Fibroblast of skin of left biceps (primary cell): ENCODE data around the gene CLEC4F.

Source experiments
- DNase-seq, 2 experiments: peaks; one replicate each; pipeline ENCODE4 v3.0.0-alpha.2; 2013; ENCODE audit warnings: low read depth in 2 of 2

CLEC4F gene, protein sequence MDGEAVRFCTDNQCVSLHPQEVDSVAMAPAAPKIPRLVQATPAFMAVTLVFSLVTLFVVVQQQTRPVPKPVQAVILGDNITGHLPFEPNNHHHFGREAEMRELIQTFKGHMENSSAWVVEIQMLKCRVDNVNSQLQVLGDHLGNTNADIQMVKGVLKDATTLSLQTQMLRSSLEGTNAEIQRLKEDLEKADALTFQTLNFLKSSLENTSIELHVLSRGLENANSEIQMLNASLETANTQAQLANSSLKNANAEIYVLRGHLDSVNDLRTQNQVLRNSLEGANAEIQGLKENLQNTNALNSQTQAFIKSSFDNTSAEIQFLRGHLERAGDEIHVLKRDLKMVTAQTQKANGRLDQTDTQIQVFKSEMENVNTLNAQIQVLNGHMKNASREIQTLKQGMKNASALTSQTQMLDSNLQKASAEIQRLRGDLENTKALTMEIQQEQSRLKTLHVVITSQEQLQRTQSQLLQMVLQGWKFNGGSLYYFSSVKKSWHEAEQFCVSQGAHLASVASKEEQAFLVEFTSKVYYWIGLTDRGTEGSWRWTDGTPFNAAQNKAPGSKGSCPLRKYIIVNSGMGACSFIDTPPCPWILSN

DNA sequence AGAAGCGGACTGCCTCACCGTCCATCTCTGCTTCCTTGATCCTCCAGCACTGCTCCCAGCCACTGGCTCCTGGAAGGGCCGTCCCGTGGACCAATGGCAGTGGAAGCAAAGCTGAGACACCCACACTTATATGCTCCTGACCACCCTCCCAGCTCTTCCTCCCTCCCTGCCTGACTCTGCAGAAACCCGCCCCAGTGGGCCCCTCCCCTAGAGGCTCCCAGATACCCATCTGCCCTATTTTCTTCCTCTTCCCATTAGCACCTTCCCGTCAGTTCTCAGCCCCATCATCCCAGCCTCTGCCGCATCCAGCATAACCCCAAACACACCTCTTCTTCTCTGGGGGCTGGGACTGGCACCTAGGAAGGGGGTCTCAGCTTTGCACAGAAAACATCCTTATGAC lies at the start of gene CLEC4F:
Gene CLEC4F, minus strand, starts transcription at position 101 of the 400 bp plus-strand sequence. Its CDS starts 76 bp downstream, at position 25.
- DNase-seq, result no peak

DNA sequence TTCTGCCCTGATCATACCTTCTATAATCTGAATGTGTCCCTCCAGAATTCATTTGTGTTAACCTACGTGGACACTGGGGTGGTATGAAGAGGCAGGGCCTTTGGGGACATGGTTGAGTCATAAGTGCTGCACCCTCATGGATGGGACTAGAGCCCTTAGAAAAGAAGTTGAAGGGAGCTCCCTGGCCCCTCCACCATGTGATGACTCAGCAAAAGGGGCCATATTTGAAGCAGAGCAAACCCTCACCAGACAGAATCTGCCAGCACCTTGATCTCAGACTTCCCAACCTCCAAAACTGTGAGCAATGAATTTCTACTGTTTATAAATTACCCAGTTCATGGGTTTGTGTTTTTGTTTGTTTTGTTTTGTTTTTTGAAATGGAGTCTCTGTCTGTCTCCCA lies 48.6 kb upstream of the CLEC4F start:
- DNase-seq, result no peak

DNA sequence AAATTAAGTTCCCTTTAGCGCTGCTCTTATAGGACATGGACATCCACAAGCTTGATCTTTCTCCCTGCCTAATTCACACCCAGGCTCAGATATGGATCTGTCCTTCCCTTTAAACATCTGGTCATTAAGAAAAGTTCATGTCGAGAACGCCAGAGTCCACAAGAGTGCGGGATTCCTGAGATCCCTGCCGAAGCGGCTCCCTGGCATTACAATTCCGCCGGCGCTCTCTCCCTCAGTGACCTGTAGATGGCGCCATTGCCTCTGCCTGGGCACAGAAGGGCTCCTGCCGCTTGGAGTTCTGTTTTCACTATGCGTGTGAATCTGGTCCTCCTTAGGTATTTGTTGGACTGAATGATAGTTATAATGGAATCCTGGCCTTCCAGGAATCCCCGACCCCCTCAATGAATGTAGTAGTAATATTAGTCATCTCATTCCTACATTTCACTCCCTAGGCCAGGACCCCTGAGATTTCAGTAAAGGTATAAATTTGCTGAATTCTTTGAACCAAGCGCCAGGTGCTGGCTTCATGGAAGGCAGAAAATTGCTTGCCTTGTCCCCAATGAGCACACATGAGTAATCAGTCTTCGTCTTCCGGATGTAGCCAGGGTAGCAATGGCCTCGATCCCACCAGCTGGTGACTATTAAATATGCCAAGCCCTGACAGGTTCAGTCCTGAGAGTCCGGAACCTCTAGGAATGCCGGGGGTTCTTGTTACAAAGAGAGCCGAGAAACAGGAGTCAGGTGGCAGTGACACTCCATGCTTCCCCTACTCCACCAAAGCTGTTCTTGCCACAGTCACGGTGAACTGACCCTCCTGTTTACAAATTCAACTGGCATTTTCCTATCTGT lies 41.6 kb upstream of the CLEC4F start:
- DNase-seq, result peak; percentile 25 to 40

DNA sequence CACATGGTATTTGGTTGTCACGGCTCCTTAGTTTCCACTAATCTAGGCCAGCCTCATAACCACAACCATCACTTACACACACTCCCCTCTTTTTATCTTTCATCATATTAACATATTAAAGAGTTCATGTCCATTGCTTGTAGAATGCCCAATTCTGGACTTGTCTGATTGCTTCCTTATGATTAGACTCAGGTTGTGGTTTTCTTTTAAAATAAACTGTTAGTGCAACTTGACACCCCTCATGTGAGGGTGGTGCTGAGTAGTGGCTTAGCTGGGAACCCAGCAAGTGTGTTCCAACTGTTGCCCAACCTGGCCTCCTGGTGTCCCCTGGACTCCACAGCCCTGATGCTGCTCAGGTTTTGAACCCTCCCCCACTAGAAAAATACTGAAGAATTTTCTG lies 35.3 kb upstream of the CLEC4F start:
- DNase-seq, result no peak

DNA sequence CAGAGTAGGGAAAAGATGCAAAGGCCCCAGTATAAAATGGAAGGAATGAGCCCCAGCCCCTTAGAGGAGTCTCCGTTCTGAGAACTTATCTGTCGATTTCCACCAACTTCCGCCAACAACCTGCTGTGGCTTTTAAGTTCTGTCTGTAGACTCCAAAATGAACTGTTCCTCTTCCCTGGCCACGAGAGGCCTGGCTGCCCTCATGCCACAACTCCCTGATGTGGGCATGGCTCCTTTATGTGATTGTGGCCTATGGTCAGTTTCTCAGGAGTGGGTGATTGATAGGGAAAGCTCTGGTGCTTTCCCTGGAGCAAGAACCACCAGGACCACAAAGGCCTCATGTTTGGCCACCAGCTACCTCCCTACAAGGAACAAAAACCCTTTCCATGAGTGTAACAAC lies 34.0 kb upstream of the CLEC4F start:
- no peak for DNase-seq

DNA sequence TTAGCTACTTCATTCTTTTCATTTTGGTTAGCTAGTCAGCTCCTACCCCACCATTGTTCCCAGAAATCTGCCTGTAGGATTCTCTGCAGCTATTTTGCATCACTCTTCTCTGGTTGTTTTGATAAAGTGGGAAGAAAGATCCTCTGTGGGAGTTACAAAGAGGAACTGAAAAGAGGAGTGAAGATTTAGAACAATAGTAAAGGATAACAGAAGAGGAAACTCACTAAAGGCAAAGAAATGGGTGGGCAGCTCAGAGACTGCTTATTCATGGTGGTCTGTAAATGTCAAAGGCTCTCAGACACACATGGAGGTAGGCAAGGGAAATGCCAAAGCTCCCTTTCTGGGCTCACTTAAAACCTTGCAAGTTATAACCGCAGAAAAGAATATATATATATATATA lies 32.4 kb upstream of the CLEC4F start:
- no peak for DNase-seq

DNA sequence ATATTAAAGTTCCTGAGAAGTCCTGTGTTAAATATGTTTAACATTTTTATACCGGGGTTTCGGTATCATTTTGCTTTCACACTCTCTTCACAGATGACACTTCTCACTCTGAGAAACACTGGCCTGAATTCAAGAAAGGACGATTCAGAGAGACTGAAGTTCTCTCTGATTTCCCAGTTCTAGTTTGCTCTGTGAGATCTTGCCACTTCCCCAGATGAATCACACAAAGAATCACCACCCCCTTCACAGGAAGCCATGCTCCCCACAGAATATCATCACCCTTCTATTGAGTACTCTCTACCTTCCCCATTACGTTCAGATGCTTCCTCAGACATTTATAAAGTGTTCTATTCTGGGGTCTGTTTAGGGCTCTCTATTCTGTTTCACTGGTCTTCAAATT lies 31.3 kb upstream of the CLEC4F start:
- no peak for DNase-seq

DNA sequence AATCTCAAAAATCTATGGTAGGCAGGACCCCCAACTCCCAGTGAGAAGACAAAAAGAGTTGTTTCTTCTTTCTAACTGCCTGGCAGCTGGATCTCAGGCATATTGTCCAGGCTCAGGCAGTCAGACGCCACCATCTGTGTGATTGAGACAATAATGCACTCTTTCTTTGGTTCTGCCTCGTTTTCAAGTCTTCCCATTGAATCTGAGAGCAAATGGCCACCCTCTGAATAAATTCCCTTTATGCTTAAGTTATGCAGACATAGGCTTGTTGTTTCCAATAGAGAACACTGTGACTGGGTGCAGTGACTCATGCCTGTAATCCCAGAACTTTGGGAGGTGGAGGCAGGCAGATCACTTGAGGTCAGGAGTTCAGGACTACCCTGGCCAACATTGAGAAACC lies 30.5 kb upstream of the CLEC4F start:
- DNase-seq, result no peak

DNA sequence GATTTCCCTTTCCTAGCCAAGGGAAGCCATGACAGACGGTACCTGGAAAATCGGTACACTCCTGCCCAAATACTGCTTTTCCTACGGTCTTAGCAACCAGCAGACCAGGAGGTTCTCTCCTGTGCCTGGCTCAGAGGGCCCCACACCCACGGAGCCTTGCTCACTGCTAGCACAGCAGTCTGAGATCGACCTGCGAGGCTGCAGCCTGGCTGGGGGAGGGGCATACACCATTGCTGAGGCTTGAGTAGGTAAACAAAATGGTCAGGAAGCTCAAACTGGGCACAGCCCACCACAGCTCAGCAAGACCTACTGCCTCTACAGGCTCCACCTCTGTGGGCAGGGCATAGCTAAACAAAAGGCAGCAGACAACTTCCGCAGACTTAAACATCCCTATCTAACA lies 22.0 kb upstream of the CLEC4F start:
- DNase-seq, result no peak

DNA sequence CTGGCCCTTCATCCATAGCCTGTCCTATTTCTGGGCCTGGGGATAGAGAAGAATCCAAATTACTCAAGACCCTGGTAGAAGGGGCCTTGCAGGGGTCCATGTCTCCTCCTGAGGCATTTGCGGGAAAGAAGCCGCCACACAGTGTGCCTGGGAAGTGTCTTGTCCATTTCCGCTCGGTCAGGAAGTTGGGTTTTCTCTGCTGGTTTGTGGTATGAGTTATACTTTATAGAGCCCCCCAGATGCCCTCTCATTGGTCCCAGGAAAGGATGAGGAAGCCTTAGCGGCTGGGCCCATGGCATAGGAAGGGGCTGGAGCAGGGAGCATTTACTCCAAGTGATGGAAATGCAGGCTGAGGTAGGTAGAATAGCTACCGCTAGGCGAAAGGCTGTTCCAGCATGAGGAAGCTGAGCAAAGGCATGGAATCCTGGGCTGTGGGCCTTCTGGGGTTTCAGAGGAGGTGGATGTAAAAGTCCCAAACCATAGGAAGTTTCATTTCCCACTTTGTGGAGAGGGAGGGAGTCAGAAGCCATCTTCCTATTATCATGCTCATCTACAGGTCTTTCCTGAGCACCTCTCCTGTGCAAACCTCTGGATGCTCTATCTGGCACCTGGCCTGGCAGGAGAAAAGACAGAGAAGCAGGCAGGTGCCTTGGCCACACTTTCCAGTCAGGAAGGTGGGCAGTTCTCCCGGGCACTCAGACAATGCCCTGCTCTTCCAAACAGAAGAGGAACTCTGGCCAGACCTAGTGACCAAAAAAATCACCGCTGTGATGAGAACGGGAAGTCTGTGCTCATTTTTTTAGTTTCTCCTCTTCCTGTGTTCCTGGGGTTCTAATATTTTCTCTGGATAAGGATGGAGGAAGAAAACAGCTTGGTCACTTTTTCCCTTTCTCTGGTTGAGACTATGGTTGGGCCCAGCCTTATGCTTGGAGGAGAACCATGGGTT lies 17.9 kb upstream of the CLEC4F start:
- DNase-seq, result no peak

DNA sequence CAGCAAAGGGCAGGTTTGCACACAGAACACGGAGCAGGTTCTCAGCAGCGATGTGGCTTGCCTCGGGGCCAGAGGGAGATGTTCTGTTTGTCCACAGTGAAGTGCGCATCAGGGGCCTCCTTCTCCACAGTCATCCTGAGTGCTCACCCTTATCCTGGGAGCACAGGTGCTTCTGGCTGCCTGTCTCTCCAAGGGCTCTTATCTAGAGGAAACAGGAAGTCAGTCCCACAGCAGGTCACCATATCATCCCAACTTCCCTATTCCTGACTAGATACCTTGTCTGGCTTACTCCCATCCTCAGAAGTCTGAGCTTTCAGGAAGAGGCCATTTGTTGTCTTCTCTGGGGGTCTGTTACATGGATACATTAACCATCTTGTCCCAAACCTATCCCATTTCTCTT lies 15.2 kb upstream of the CLEC4F start, which contains the start of gene CD207:
Gene CD207, minus strand, starts transcription at position 174 of the 400 bp plus-strand sequence. Its CDS starts 40 bp downstream, at position 134.
- no peak for DNase-seq

DNA sequence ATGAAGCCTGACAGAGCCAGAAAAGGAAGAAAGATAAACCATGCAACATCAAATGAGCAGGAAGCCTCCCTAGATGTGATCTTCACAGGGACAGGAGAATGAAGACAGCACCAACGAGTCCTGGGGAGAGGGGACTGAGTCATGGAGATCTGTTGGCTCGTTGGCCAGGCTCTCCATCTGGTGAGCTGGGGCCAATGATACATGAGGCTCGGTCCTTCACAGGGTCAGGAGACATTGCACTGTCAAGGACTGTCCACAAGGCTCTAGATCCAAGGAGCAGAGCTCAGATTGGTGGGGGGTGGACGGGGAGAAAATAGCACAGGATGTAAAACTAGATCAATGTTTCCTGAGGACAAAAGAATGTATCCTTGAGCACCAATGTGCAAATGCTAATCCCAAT lies 14.5 kb upstream of the CLEC4F start:
- DNase-seq, result no peak

DNA sequence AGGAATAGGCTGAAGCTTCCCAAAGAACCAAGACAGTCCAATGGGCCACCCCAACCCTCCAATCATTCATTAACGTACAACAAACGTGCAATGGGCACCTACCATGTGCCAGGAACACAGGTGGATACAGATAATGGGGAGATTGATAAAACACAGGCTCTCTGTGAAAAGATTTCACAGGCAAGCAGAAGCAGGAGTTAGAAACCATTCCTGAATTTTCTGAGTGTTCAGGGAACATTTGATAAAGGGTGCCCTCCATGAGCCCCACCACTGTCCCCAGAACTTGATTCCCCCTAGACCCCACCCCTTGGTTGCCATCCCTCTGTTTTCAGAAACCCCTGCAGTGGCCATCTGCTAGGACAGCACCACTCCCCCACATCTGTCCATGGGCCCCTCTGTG lies 13.7 kb upstream of the CLEC4F start:
- DNase-seq, result no peak

DNA sequence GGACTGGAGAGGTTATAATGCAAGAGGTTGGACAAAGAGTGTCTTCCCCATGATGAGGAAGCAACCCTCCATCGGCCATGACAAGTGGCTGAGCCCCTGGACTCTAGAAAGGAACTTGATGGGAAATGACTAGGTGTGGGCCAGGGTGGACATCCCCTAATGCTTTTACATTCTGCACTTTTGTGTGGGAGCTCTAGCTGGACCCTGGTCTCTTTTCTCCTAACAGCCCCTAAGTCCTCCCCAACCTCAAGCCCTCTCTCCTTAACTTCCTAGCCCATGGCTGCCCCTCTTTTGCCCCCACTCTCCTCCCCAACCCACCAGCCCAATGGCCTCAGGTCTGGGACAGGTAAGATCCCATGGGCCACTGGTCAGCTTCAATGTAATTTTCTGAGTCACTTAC lies 12.8 kb upstream of the CLEC4F start:
- DNase-seq, result no peak

DNA sequence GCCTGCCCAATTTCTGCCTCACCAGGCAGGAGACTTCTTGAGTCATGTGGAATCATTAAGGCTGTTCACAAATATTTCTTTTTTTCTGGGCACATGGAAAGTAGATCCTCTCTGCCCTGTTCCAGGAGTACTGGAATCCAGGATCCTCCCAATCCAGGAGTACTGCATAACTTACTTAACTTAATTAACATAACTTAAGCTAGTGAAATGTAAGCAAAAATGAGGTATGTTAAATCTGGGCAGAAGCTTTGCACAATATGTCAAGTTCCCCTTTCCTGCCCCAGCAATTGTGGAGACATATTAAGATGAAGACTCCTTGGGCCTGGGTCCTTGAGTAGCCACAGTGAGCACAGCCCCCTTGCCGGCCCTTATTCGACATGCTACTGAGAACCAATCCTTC lies 12.0 kb upstream of the CLEC4F start:
- no peak for DNase-seq

DNA sequence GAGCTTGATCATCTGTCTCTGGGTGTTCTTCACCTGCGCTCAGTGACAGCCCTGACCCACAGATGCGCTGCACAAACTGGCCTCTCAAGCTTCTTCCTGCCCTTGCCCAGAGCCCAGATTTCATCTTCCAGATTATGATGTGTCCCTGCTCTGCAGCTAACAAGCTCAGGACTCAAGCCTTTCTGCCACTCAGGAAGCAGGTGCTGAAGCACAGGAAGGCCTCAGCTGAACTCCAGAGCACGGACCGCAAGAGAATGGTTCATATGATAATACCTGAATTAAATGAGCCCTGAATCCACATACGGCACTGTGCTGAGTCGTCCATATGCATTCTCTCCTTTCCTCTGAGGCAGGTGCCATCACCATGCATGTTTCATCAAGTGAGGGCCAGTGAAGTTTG lies 11.5 kb upstream of the CLEC4F start:
- DNase-seq, result no peak

DNA sequence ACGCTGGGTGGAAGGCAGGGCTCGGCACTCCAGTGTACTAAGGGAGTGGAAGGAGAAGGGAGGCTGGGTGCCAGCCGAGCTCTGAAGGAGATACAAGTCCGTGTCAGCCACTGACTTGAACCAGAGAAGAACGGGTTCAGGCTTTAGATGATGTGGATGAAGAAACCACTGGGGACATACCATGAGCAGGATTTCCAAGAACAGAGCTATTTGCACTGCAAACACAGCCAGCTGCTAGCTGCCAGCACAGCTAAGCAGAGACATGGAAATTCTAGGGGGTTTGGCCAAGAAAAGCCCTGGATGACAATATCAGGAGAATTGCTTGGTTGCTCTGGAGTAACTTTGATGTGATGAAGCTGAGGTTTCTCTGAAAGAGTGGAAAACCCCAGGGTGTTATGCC lies 10.0 kb upstream of the CLEC4F start:
- DNase-seq, result no peak

DNA sequence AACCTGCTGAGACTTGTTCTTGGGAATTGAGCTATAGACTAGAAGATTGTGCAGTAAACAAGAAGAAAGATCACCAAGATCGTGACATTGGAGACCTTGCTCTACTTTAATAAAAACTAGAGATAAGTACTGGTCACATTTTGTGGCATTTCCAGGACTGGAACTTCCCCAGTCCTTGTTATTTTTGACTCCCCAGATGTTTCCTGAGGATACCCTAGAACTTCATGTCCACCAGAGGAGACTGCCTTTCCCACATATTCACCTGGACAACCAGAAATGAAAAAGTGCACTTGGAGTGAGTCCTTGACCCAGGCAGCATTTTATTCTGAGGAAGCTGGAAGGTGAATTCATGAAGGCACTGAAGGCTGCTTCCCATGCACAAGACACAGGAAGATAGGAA lies 9.5 kb upstream of the CLEC4F start:
- no peak for DNase-seq

DNA sequence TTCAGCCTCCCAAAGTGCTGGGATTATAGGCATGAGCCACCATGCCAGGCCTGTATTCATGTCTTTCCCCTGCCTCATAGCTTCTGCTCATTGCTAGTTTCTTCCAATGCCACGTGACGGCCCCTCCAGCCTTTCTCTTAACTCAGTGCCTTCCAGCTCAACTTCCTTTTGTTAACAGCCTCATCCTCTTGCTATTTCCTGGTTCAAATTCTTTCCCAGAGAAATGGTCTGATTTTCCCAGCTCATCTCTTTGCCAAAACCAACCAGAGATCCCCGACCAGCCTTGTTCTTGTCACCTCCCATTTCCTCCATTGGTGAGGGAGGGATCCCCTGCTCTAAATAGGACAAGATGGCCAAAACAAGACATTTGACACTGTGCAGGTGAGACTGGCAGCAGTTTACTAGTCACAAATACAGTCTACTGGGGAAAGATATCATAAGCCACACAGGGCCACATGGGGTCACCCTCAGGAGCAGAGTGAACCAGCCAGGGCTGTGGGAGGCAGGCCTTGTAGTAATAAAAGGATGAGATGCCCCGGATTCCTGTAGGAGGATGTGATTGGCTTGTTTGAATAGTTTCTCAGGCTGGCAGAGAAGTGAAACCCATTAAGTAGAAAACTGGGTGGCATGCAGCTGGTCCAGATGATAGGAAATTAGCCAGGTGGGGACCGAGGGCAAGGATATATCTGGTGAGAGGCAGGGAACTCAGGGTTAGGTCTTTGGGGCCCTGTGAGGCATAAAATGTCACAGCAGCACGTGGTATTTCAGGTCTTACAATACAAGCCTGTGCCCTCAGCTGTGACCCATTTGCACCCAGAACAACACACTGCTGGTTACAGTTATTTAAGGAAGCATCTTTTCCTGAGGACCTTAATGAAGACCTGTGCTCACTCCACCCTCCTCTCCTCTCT lies 8.8 kb upstream of the CLEC4F start:
- DNase-seq, result peak in 1 of 2 experiments; percentile 7

DNA sequence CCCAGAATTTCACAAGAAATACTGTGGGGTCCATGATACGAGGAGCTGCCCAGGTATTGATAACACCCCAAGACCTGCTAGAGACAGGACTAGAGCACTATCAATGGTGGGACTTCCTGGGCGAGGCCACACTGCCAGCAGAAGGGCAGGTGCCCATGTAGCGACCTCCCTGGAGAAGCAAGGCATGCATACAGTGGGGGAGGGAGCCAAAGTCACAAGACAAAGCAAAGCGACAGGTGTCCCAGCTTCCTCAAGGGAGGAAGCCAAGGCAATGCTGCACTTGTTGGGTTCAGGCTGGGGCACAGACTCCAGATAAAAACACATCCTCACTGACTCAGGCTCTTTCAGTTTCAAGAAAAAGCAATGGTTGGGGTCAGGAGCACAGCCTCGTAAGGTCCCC lies 7.7 kb upstream of the CLEC4F start:
- no peak for DNase-seq
